Omental fat pad (tissue), 4 donors: ENCODE data around the gene TBC1D22A. TPM values are rescaled to one million over a fixed set of nuclear protein-coding genes. Genes with fewer than 3 reads are reported as not detected.

ENCODE experiments used
- ATAC-seq: fragments of 150-250 bp; one replicate; pipeline ENCODE4 v1.9.1; 2016; ENCODE audit warnings: mild to moderate bottlenecking, moderate library complexity; ENCODE audit not compliant: low FRiP score
- DNase-seq: peaks from one replicate; pipeline ENCODE4 v3.0.0-alpha.2; 2019; ENCODE audit warnings: low spot score
- CTCF ChIP-seq, 3 donors: fragments of 450-650 bp; IDR thresholded peaks; one replicate each; pipeline ENCODE4 v1.5.1; 2016 to 2017; ENCODE audit warnings: antibody characterized with exemption in 3 of 3, mild to moderate bottlenecking in 3 of 3, moderate library complexity in 2 of 3
- total RNA-seq, 4 donors: library from RNA; depleted of rRNA; stranded (reverse); fragments of >200 nt; gene quantifications; one replicate each; pipeline ENCODE4 v1.1.0, GENCODE V29; 2016

The TBC1D22A gene
- total RNA-seq, 4 donors from 2014 or later: 21.3 to 31.2 (median 24.5) TPM

DNA sequence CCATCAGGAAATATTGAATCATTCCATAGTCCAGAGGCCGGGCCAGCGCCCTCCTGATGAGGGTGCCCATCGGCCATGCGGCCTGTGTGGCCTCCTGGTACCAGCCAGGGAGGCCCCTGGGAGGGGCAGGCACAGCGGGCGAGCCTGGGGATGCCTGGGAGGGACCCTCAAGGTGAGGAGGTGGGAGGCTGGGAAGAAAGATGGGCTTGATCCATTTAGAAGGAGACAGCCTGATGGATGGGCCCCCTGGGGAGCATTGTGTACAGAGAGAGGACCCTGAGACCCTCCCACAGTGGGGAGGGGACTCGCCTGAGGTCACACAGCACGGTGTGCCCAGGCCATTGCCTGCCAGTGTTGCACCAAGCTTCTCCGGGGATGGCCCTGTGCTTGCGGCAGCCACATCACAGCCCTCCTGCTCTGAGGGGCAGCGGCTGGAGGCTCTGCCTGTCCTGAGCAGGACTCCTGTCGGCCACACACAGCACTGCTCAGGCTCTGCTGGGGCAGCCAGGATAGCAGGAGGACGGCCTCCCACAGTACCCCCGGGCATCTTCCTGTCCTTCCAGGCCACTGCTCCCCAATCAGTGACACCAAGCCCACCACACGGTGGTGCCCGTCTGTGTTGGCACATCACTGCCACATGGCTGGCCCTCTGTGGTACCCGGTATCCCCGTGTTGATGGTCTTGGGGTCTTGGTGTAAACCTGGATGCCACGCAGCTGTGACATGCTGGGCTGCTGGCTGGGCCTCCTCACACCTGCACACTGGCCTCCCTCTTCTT is 290.0 kb downstream of the TBC1D22A start:
- DNase-seq (no peak), ATAC-seq (no peak)
- no peak for TF ChIP-seq CTCF (IDR thresholded peaks at IDR 0.05)

- ATAC-seq (no peak), DNase-seq (no peak)
- no peak for TF ChIP-seq CTCF (IDR thresholded peaks at IDR 0.05)
These were observed 290.7 kb downstream of the TBC1D22A start for GRCh38 chr22:47053013-47053725.

DNA sequence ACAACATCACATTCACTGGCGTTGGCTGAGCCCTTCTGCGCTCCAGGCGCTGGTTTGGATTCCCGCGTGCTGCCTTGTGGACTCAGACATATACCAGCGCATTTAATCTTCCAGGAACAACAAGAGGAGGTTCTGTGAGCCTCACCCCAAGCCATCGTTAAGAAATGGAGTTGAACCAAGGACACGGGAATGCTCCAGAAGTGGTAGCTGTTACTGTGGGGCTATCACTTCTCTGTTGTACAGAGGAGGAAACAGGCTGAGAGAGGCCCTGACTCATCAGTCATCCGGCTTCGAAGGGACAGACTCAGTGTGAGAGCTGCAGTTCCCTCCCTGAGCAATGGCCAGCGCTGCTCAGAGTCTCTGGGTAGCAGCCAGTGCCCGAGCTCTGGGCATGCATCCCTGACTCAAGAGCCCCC is 291.3 kb downstream of the TBC1D22A start:
- ATAC-seq: no peak
- TF ChIP-seq CTCF (IDR thresholded peaks at IDR 0.05): no peak
- no peak for DNase-seq

GRCh38 chr22:47054231-47055072 is 292.0 kb downstream of the TBC1D22A start:
- DNase-seq: no peak
- ATAC-seq: no peak
- no peak for TF ChIP-seq CTCF (IDR thresholded peaks at IDR 0.05)

DNA sequence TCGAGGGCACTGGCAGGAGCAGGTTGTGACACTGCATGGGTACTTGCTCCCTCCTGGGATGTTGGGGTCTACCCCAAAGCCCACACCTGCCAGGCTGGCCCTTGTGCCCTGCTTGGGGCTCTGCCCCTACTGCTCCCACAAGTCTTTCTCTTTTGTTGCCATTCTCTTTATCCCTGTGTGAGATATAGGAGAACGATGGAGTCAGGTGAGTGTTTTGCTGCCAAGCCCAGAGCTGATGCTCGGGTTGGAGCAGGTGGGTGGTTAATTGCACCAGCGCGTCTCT is 292.6 kb downstream of the TBC1D22A start:
- TF ChIP-seq CTCF (IDR thresholded peaks at IDR 0.05): no peak
- ATAC-seq (no peak), DNase-seq (no peak)

DNA sequence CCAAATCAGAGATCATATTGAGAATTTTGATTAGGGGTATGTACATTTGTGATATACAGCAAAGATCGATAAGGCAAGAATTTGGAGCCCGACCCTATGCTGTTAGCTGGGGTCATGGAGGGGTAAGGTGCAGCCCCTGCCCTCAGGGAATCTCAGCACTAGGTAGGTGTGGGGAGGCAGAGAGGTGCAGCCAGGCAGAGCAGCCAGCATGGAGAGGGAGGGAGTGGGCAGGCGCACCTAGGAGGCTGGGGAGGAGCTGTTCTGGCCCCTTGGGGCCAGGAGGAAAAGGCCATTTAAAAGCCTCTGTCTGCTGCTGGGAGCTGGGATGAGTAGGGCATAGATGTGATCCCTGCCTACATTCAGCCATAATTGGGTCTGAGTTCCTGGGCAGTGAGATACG is 293.0 kb downstream of the TBC1D22A start:
- DNase-seq (no peak), ATAC-seq (no peak)
- no peak for TF ChIP-seq CTCF (IDR thresholded peaks at IDR 0.05)
